ENCODE results near the gene DCAF7.

Gene DCAF7

DNA sequence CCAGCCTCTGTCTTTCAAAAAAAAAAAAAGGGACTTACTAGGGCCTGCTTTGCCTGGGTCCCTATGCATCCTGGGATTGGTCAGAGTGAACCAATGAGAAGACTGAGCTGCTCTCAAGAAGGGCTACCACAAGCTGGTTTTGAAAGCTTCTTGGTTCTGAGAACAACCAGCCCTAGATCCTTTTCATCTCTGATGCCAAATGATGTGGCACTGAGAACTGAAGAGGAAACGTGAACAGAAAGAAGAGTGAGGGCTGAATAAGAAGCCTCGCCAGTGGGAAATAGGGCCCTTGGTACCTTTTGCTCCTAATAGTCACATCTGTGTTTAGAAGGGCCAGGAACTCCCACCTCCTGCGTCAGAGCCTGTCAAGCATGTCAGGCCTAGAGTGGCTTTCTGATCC lies 61.1 kb downstream of the DCAF7 start:
- no peaks in the 10 kb centered on the region for H3K9me3 ChIP-seq (ENCODE audit: insufficient read depth, low read length)
- no peak for DNase-seq (ENCODE audit: low read depth, low spot score)
- H3K4me3 ChIP-seq (ENCODE audit: insufficient read length, low read depth), result no peak overlapping the region
- H3K9ac ChIP-seq (ENCODE audit: insufficient read length, low read depth), result no peak overlapping the region
- no peaks in the 10 kb centered on the region for H3K4me1 ChIP-seq (ENCODE audit: insufficient read depth, insufficient read length)
- no peaks in the 10 kb centered on the region for H3K27me3 ChIP-seq (ENCODE audit: insufficient read depth, insufficient read length)
- H3K36me3 ChIP-seq (ENCODE audit: insufficient read depth, insufficient read length, low read length), result peaks cover 42% of the 10 kb centered on the region
- no peak for TF ChIP-seq YY1 (IDR thresholded peaks at IDR 0.05; ENCODE audit: insufficient read depth, insufficient read length)
- TF ChIP-seq ZNF274 (IDR thresholded peaks at IDR 0.05; ENCODE audit: low read depth, low read length), result no peak
- TF ChIP-seq SUZ12 (IDR thresholded peaks at IDR 0.05; ENCODE audit: extremely low read depth, insufficient read depth, insufficient read length), result no peak

DNA sequence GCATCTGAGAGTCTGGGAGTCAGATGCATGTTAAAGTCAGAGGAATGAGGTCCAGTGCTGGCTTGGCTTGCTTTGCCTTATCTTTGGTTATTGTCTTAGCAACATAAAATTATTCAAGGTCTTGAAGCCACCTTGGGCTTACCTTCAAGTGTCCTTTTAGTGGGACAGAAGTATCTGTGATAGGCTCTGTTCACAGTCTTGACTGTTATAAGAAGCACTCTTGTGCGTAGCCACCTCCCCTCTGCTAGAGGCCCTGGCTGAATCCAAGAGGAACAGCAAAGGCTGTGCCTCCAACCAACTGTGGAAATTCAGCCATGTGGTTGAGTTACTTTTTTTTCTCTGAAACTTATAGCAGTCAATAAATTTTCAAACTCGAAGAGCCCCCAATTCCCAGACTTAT lies 63.4 kb downstream of the DCAF7 start:
- Histone ChIP-seq H3K9me3 (ENCODE audit: insufficient read depth, low read length) (no peaks in the 10 kb centered on the region), H3K4me3 (ENCODE audit: insufficient read length, low read depth) (no peak overlapping the region), H3K36me3 (ENCODE audit: insufficient read depth, insufficient read length, low read length) (peaks cover 21% of the 10 kb centered on the region), H3K9ac (ENCODE audit: insufficient read length, low read depth) (no peak overlapping the region), H3K27me3 (ENCODE audit: insufficient read depth, insufficient read length) (no peaks in the 10 kb centered on the region), H3K4me1 (ENCODE audit: insufficient read depth, insufficient read length) (no peaks in the 10 kb centered on the region)
- TF ChIP-seq SUZ12 (IDR thresholded peaks at IDR 0.05; ENCODE audit: extremely low read depth, insufficient read depth, insufficient read length) (no peak), YY1 (IDR thresholded peaks at IDR 0.05; ENCODE audit: insufficient read depth, insufficient read length) (no peak), ZNF274 (IDR thresholded peaks at IDR 0.05; ENCODE audit: low read depth, low read length) (no peak)
- no peak for DNase-seq (ENCODE audit: low read depth, low spot score)

DNA sequence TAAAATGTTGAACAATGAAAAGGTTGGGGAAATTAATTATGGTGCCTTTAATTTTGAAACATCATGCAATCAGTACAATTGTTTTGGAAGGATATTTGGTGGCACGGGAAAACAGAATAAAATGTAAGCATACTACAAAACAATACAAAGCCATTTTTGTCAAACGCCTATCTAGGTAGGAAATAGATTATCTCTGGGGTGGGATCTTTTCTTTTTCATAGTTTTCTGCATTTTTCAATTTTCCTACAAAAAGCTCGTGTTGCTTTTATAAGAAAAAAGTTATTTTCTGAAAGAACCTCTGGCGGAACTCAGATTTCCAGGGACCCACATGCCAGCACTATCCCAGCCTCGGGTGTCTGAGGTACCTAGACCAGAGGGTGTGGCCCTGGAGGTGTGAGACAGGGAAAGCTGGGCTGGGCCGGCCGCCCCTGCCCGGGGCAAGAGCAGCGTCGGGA lies 71.0 kb downstream of the DCAF7 start:
- TF ChIP-seq ZNF274 (IDR thresholded peaks at IDR 0.05; ENCODE audit: low read depth, low read length) (no peak), YY1 (IDR thresholded peaks at IDR 0.05; ENCODE audit: insufficient read depth, insufficient read length) (no peak), SUZ12 (IDR thresholded peaks at IDR 0.05; ENCODE audit: extremely low read depth, insufficient read depth, insufficient read length) (no peak)
- H3K36me3 ChIP-seq (ENCODE audit: insufficient read depth, insufficient read length, low read length), result no peaks in the 10 kb centered on the region
- peak overlapping the region; percentile 50 for H3K4me3 ChIP-seq (ENCODE audit: insufficient read length, low read depth)
- no peaks in the 10 kb centered on the region for H3K9me3 ChIP-seq (ENCODE audit: insufficient read depth, low read length)
- peak overlapping the region; percentile 79 for H3K9ac ChIP-seq (ENCODE audit: insufficient read length, low read depth)
- no peaks in the 10 kb centered on the region for H3K27me3 ChIP-seq (ENCODE audit: insufficient read depth, insufficient read length)
- no peak for DNase-seq (ENCODE audit: low read depth, low spot score)
- no peaks in the 10 kb centered on the region for H3K4me1 ChIP-seq (ENCODE audit: insufficient read depth, insufficient read length)

DNA sequence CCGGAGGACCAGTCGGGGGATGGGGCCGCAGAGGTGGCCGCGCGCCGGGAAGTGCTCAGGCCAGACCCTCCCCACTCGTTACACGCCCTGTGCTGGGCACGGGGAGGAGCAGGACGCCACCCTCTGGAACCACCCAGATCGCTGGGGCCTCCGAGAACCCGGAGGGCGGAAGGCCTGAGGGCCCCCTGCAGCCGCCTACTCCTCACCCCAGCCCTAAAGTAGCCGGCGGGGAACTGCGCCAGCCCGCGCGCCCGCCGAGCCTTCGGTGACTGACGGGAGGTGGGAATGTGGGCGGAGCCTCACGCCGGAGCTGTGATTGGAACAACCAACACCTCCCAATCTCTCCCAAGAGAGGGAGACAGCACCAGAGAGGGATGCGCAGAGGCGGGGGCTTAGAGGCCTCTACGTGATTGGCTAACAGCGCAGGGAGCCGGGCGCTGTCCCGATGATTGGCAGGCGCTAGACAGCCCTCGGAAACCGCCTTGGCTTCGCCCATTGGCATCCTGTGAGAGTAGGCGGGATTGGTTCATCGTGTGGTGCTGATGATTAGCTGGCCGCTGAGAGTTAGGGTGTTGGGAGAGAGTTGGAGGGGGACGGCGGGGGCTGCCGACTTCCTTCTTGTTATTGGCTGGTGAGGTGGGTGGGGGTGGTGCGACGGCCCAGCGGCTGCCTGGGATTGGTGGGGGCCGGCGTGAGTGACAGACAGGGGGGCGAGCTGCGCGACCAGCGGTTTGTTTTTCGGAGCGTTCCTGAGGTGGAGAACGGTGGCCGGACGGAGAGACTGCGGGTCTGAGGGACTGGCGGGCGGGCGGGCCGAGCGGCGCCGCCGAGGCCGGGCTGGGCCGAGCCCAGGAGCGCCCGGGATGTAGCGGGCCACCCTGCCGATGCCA lies 71.7 kb downstream of the DCAF7 start, which contains the start of gene MAP3K3:
TSS of gene MAP3K3 (plus strand) at position 734 of the 890 bp plus-strand sequence. CDS start 343 bp downstream, outside the sequence.
- TF ChIP-seq SUZ12 (IDR thresholded peaks at IDR 0.05; ENCODE audit: extremely low read depth, insufficient read depth, insufficient read length) (no peak), ZNF274 (IDR thresholded peaks at IDR 0.05; ENCODE audit: low read depth, low read length) (no peak)
- DNase-seq (ENCODE audit: low read depth, low spot score), result peak; percentile 97
- Histone ChIP-seq H3K4me1 (ENCODE audit: insufficient read depth, insufficient read length) (no peaks in the 10 kb centered on the region), H3K27me3 (ENCODE audit: insufficient read depth, insufficient read length) (no peaks in the 10 kb centered on the region), H3K36me3 (ENCODE audit: insufficient read depth, insufficient read length, low read length) (no peaks in the 10 kb centered on the region), H3K9ac (ENCODE audit: insufficient read length, low read depth) (peak within 1 kb of the TSS; percentile 91), H3K9me3 (ENCODE audit: insufficient read depth, low read length) (no peaks in the 10 kb centered on the region), H3K4me3 (ENCODE audit: insufficient read length, low read depth) (peak within 1 kb of the TSS; percentile 76)

DNA sequence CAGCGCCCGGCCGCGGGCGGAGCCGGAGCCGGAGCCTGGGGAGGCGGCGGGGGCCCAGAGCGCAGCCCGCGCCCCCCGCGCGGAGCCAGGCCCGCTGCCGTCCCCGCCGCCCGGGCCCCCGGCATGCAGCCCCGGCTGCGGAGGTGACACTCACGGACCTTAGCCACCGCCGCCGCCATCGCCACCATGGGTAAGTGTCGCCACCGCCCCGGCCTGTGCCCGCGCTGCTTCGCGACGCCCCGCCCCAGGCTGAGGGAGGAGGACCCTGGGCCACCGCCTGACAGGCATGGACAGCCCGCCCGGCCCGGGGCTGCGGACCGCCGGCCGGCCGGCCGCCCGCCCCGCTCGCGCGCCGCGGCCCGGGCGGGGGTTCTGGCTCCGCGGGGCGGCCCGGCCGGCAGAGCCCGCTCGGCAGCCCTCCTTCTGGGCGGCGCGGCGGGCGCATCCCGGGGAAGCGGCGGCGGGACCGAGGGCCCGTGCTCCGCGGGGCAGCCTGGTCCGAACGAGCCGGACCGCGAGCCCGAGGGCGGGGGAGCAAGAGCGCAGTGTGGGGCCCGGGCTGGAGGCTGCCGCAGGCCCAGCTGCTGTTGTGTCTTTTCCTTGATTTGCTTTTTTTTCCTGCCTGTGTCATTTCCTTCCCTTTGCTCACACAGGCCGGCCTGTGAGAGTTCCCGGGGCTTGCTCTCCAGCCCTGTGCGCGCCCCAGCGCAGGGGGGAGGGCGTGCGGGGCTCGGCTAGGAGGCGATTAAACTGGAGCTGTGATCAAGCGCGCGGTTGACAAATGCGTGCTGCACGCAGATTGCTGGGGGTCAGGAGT lies 72.5 kb downstream of the DCAF7 start:
- Histone ChIP-seq H3K9me3 (ENCODE audit: insufficient read depth, low read length) (no peaks in the 10 kb centered on the region), H3K4me3 (ENCODE audit: insufficient read length, low read depth) (peak overlapping the region; percentile 76), H3K4me1 (ENCODE audit: insufficient read depth, insufficient read length) (no peaks in the 10 kb centered on the region), H3K9ac (ENCODE audit: insufficient read length, low read depth) (peak overlapping the region; percentile 91), H3K36me3 (ENCODE audit: insufficient read depth, insufficient read length, low read length) (no peaks in the 10 kb centered on the region), H3K27me3 (ENCODE audit: insufficient read depth, insufficient read length) (no peaks in the 10 kb centered on the region)
- no peak for TF ChIP-seq ZNF274 (IDR thresholded peaks at IDR 0.05; ENCODE audit: low read depth, low read length)
- no peak for TF ChIP-seq YY1 (IDR thresholded peaks at IDR 0.05; ENCODE audit: insufficient read depth, insufficient read length)
- no peak for TF ChIP-seq SUZ12 (IDR thresholded peaks at IDR 0.05; ENCODE audit: extremely low read depth, insufficient read depth, insufficient read length)
- no peak for DNase-seq (ENCODE audit: low read depth, low spot score)

DNA sequence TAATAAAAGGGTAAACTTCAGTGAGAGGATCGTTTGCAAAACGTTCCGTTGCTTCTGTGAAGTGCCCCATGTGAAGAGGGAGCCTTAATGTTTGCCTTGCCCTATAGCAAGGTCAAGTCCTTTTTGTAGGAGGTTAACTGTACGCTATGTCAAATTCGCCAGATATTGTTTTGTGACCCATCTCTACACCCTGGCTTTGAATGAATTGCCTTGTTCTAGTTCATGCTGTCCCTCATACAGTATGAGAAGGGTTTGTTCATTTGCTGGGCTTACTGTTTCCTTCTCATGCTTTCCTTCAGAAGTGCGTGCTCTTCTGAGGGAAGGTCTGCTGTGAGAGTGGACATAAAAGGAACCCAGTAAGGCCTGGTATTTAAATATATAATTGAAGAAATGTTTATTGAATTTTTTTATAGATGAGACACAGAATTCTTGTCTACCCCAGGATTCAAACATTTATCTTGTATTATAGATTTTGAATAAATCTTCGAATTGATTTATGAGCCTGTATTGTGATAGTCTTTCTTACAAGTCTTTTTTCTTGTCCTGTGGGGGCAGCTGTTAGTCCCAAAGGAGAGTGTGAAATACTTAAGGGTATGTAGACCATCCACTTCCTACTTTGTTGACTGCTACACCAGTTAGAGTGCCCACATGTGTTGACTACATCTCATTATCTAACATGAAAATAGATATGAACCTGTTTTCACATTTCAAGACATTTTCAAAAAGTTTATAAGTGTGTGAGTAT lies 73.7 kb downstream of the DCAF7 start:
- Histone ChIP-seq H3K27me3 (ENCODE audit: insufficient read depth, insufficient read length) (no peaks in the 10 kb centered on the region), H3K4me1 (ENCODE audit: insufficient read depth, insufficient read length) (no peaks in the 10 kb centered on the region), H3K36me3 (ENCODE audit: insufficient read depth, insufficient read length, low read length) (no peaks in the 10 kb centered on the region), H3K4me3 (ENCODE audit: insufficient read length, low read depth) (peak overlapping the region; percentile 76), H3K9ac (ENCODE audit: insufficient read length, low read depth) (peak overlapping the region; percentile 4), H3K9me3 (ENCODE audit: insufficient read depth, low read length) (no peaks in the 10 kb centered on the region)
- no peak for TF ChIP-seq ZNF274 (IDR thresholded peaks at IDR 0.05; ENCODE audit: low read depth, low read length)
- no peak for TF ChIP-seq SUZ12 (IDR thresholded peaks at IDR 0.05; ENCODE audit: extremely low read depth, insufficient read depth, insufficient read length)
- no peak for TF ChIP-seq YY1 (IDR thresholded peaks at IDR 0.05; ENCODE audit: insufficient read depth, insufficient read length)
- DNase-seq (ENCODE audit: low read depth, low spot score), result no peak

All from NT2/D1 (cell line).